Adrenal gland (tissue), 5 donors: ENCODE data around the gene METRNL.

Experiments used
- CTCF ChIP-seq, 6 experiments: fragments of 450-650 bp in 4 of 6; fragments of 200-600 bp in 2 of 6; sonication (generic) in 1 of 6; IDR thresholded peaks; 1 replicate in 5 of 6; 2 replicates in 1 of 6; pipeline versions ENCODE4 v1.5.1 to v1.8.0; 2016 to 2021; ENCODE audit warnings: antibody characterized with exemption in 6 of 6, mild to moderate bottlenecking in 2 of 6, moderate library complexity in 1 of 6
- POLR2A ChIP-seq, 2 donors: fragments of 450-650 bp; IDR thresholded peaks; one replicate each; pipeline ENCODE4 v1.6.1; 2017; ENCODE audit warnings: antibody characterized with exemption in 2 of 2, mild to moderate bottlenecking in 2 of 2, moderate library complexity in 1 of 2
- donor health status: DM: no; HTN: no; CAD: no.

- TF ChIP-seq CTCF (IDR thresholded peaks at IDR 0.05) (no peak), POLR2A (IDR thresholded peaks at IDR 0.05) (no peak)
Measured at GRCh38 chr17:83131401-83132011, 52.1 kb downstream of the METRNL start.
